Measurements from ENCODE around the gene TMEM44. TPM values are rescaled to one million over a fixed set of nuclear protein-coding genes. Genes with fewer than 3 reads are reported as not detected.
"Not testable (repeated sequence)": the region's sequence is repeated elsewhere in the genome, so short reads cannot be mapped to it uniquely, and the experiment has no call there.

TMEM44 gene
- polyA plus RNA-seq, 12 donors: 15.6 to 33.5 (median 21.0) TPM; not detected in 1

DNA sequence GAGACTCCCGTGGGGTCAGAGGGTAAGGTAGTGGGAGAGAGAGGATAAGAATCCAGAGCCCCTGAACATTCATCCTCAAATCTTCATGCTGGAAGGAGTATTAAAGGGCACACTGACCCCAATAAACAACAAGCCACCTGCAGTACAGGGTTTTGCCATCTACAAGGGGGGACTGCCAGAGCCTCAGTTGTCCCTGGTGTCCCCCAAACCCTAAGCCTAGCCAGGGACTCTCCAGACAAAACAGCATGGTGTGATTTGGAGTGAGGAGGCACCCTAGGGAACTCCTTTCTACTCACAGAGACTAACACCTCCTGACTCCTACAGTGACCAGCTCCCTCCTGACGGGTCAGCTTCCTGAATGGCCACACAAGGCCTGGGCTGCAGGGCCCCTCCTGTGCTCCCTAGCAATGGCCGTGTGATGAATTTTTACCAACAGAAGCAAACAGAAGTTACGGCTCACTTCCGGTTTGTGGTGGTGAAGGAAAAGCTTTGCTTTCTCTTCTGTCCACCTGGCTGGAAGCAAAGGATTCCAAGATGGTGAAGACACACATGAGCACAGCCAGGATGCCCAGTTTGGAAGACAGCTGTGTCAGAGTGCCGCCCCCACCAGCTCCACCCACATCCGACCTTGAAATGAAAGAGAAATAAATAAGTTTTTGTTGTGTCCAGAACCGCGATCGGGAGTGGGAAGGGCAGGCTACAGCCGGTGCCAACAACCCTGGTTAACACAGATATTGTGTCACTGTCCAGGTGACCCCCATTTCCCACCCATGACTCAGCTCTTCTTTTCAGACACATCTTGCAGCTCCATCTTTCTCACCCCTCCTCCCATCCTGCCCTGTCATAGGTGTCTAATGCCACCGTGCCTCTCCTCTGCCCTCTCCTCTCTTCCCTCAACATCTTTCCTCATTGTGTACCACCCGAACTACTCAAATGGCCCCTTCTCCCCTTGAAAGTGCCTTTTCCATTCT lies 76.8 kb downstream of the TMEM44 start:
- DNase-seq: no peak

DNA sequence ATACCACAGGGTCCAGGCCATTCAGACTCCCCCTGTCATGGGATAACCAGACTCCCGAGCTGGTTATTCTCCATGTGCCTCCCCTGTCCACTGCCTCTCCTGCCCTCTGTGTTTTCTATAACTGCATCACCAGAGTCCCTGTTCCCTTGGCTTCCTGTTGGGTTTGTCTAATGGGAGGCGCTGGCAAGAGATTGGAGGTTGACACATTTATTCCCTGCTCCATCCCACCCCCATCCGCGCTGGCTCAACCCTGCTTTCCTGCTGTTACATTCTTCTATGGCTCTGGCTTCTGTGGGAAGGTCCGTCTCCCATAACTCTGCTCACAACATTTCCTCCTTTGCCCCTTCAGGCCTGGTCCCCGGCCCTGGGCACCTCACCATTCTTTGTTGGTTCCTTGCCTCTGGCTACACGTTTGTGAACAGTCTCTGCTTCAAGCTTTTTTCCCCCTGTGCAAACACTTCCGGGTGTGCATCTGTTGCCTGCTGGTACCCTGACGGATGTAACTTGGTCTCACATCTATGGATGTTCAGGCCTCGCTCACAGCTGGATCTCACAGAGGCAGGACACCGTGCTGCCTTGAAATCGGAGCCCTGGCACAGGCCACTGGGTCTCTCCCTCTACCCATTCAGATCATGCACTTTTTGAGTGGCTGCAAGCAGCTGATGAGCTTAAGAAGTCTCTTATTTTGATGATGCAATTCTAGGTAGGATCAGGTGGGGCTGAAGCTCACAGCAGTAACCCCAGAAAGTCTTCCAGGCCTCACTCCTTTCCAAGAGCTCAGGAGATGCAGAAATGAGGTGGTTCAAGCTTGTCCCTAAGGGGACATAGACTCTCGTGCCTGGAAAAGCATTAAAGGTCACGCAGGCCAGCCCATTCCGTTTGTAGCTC lies 77.8 kb downstream of the TMEM44 start:
- DNase-seq: no peak

DNA sequence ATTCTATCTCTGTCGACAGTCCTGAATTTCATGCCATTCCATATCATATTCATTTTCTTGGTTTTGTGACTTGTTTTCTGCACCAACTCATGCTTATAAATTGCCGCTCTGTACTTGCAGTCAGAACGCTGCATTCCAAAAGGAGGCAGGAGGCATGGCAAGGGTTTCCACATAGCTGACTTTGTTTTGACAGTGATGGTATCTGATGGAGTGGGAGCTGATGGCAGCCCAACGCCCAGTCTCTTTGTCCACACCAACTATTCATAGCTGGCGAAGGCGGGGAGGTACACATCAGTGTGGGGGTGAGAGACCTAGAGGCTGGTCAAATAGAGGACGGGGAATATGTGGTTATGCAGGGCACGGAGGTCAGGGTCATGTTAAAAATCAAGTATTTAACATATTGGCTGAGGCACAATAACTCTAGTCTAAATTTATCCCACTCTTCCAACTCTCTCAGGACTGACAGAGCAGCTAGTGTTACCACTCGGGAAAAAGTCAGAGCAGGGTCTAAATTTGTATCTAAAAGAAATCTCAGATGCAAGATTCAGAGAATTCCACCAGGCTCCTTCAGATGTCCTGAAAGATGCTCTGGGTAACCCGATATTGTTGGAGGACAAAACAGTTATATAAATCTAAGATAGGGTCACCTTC lies 78.6 kb downstream of the TMEM44 start:
- no peak for DNase-seq

DNA sequence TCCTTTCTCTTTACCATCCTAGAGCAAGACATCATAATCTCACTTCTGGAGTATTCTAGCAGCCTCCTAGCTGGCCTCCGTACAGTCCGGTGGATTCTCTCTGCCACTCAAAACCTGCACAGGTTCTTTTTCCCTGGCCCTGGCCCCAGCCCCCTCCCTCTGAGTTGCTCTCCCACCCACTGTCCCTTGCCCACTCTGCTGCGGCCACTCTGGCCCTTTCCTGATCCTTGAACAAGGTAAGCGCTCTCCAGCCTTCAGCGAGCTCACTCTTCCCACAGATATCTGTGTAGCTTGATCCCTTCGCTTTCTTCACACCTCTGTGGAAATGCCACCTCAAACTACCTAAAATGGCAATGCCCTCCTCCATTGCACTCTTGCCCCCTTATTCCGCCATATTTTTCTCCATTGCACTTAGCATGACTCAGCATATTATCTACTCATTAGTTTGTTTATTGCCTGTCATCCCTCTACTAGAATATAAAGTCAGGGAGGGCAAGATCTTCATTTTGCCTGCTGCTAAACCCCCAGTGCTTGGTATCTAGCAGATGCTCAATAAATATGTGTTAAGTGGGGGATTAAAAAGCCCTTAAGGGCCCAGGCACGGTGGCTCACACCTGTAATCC lies 80.8 kb downstream of the TMEM44 start:
- no peak for DNase-seq

GRCh38 chr3:194549853-194550252 lies 83.4 kb downstream of the TMEM44 start:
- DNase-seq: no peak

DNA sequence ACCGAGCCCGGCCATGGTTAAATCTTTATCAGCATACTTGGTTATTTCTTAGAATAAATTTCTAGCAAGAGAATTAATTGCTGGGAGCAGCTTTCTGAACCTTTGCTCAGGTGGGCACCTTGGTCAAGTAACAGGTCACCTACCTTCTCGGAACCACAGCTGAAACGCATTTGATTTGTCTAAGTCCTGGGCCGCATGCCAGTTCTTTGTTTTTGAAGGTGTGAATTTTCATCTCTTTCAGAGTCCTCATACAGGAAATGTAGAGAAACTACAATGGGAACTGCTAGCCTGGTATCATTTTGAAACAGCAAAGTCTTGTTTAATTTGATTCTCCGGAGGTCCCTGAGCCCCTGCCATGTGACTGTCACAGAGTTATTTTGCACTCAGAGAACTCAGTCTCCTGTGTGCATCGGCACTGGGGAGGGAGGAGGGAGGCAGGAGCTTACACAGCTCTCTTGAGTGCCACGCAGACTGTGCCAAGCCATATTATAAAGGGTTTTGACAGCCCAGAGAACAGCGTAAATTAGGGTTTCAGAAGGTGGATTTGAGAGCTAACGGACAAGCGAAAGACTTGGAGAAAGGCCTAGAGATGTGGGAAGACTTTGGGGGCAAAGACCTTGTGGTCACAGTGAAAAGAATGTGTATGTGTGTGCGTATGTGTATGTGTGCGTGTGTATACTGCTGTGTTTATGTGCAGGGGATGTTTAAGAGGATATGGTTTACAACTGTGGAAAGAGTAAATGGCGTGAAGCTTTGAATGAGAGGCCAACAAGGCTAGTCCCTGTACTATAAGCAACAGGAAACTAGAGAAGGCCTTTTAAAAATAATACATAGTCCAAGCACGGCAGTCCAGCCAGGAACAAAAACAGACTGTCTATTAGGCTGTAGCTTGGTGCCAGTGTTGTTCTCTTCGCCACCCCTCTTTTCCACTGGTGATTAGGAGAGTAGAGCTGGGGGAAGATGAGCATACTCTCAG lies 84.6 kb downstream of the TMEM44 start:
- DNase-seq: no peak

GRCh38 chr3:194547042-194547441 lies 86.2 kb downstream of the TMEM44 start:
- DNase-seq: no peak

DNA sequence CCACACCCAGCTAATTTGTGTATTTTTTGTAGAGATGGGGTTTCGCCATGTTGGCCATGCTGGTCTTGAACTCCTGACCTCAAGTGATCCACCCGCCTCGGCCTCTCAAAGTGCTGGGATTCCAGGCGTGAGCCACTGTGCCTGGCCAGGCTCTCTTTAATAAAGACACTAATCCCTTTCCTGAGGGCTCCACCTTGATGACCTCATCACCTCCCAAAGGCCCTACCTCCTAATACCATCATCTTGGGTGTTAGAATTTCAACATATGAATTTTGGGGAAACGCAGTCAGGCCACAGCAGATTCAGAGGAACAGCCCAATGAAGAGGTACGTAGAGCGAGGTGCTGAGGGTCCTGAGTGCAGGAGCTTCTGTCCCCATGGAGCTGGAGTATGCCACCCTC lies 87.7 kb downstream of the TMEM44 start:
- DNase-seq: not testable (repeated sequence)

GRCh38 chr3:194543550-194543949 lies 89.7 kb downstream of the TMEM44 start:
- no peak for DNase-seq

GRCh38 chr3:194541483-194541882 lies 91.7 kb downstream of the TMEM44 start:
- DNase-seq: no peak

- no peak for DNase-seq
Observed at GRCh38 chr3:194540274-194540905, 92.8 kb downstream of the TMEM44 start.

DNA sequence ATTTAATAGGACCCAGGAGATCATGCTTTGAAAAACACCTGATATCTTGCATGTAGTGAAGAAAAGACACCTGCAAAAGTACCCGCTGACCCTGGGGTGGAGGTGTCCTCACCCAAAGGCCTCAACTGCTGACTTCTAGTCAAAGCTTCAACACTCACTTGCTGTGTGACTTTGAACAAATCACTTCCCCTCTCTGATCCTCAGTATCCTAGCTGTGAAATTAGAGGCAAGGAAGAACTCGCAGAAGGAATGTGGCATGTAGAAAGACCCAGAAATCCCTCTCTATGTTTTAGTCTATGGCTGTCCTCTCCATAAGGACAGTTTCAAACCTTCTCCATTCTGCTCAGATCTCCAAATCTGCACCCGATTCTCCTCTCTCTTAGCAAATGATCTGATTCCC lies 93.7 kb downstream of the TMEM44 start:
- no peak for DNase-seq

DNA sequence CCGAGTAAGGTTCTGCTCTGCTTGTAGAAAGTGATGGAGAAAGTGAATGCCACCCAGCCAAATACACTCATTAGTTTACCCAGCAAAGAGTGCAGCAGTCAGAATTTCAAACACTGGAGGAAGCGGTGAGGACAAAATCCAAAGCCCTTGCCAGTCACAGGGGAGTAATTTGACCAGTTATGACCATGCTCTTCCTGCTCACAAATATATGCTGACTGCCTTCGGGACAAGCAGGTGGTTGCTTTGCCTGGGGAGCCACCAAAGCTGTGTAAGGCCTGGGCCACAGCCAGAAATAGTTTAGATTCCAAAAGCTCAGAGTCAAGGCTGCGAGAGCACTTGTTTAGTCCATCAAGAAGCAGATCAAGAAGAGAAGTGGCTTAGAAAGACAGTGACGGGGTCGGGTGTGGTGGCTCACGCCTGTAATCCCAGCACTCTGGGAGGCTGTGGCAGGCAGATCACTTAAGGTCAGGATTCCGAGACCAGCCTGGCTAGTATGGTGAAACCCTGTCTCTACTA lies 95.4 kb downstream of the TMEM44 start:
- DNase-seq: peak; percentile 24

Other genes with a start within 250 kb of the TMEM44 start
- gene GP5, start 234.2 kb downstream of the TMEM44 start, polyA plus RNA-seq (ENCODE audit: insufficient read length in 12 of 12): under 1 TPM in 10 of 12 donors, not detected in 2; 0.11 to 0.73 (median 0.22) TPM
- gene ATP13A3, start 146.4 kb downstream of the TMEM44 start, polyA plus RNA-seq (ENCODE audit: insufficient read length in 12 of 12): 10 to 100 TPM in 11 of 12 donors, not detected in 1; 22.3 to 41.4 (median 31.9) TPM
- 10 to 100 TPM in 11 of 12 donors, not detected in 1; 23.2 to 40.6 (median 27.5) TPM for gene LSG1, start 38.8 kb upstream of the TMEM44 start, polyA plus RNA-seq (ENCODE audit: insufficient read length in 12 of 12)
- gene FAM43A, start 52.5 kb upstream of the TMEM44 start, polyA plus RNA-seq (ENCODE audit: insufficient read length in 12 of 12): 10 to 100 TPM in 11 of 12 donors, not detected in 1; 11.9 to 28.1 (median 16.7) TPM